CMK (cell line): ENCODE data around the gene ANO10.
"Not testable (repeated sequence)": the region's sequence is repeated elsewhere in the genome, so short reads cannot be mapped to it uniquely, and the experiment has no call there.

ENCODE experiments used
- DNase-seq: peaks from one replicate; pipeline ENCODE4 v3.0.0-alpha.2; 2010; ENCODE audit warnings: low read depth

The ANO10 gene

GRCh38 chr3:43629257-43629656 lies 7.4 kb upstream of the ANO10 start:
- no peak for DNase-seq

GRCh38 chr3:43627360-43627759 lies 5.5 kb upstream of the ANO10 start:
- no peak for DNase-seq

DNA sequence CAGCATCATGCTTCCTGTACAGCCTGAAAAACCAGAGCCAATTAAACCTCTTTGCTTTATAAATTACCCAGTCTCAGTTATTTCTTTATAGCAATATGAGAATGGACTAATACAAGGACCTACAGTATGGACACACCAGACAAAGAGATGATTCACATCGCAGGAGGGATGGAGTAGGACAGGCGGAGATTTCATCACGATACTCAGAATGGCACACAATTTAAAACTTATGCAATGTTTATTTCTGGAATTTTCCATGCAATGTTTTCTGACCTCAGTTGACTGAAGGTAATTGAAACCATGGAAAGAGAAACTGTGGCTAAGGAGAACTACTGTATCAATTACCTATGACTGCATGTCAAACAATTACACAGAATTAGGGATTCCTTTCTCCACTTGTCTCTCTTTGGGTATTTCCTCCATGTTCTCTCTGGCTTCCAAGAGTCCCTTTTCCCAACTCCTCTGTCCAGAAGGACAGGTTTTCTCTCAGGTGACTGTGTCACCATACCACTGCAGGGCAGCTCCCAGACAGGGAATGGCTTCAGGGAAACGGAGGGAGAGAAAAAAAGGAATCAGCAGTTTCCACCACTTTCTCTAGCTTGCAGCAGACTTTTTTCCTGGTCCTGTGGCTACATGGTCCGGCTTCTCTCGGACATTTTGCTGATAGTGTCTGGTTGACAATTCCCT lies 3.0 kb upstream of the ANO10 start:
- no peak for DNase-seq

DNA sequence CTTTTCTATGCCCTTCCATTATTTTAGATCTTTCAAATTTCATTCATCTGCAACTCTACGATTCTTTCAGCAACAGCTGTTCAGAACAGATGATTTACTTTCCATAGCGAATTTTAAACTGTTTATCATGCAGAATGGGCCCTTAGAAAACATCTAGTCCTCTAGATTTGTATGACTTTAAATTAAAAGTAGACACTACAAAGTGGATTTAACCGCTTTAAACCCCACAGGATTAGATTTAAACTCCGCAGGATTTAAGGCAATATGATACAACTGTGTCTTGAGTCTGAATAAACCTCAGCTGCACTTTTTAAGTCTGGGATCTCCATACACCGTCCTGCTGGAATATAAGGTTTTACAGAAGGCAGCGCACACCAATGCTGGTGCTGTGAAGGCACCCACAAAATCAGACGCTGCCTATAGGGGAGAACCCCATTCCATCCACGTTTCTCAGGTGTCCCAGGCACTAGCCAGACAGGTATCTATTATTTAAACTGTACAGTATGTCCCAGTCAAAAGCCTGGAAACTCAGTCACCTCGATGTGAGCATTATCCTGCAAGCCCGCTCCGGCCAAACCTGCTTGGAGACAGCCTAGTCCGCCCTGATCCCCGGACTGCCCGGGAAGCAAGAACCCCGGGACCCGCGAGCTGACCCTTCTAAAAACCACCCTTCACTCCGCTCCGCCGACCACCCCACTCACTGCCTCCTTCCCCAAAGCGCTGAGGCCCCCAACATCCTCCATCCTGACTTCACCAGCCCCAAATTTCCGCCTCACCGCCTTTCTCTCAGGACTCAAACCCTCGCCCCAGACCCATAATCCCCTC lies 768 bp downstream of the ANO10 start:
- DNase-seq = no peak

- no peak for DNase-seq
Measured at GRCh38 chr3:43619588-43619987, 2.2 kb downstream of the ANO10 start.

- no peak for DNase-seq
Measured at GRCh38 chr3:43618142-43618541, 3.7 kb downstream of the ANO10 start.

DNA sequence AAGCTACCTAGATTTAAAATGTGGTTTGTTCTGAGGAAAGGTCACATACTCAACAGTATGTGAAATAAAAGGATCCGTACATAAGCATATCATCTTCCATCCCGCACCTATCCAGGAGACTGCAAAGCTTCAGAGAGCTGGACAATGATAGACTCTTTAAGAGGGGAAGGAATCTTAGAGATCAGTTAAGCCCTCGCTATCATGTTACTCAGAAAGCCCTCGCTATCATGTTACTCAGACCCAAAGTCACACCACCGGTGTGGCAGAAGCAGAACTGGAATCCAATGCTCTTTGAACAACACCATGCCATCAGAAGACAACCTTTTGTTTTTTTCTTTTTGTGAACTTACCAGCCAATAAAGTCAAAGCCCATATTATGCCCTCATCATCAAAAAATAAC lies 5.8 kb downstream of the ANO10 start:
- DNase-seq = no peak

DNA sequence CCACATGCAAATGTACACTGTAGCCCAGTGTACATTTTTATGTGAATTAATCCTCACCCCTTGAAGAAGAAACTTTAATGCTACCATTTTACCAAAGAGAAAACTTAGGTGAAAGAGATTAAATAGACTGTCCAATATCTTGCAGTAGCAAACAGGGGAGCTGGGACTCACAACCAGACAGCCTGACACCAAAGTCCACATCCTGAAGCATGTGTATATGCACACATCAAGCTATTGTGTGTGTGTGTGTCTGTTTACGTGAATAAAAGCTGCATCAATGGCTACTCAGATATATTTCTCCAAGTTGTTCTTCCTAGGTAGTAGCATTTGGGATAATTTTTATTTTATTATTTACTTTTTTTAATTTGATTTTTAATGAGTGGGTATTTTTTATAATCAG lies 6.7 kb downstream of the ANO10 start:
- no peak for DNase-seq

- no peak for DNase-seq
Measured at GRCh38 chr3:43613976-43614375, 7.8 kb downstream of the ANO10 start.

GRCh38 chr3:43612419-43612818 lies 9.4 kb downstream of the ANO10 start:
- DNase-seq = no peak

DNA sequence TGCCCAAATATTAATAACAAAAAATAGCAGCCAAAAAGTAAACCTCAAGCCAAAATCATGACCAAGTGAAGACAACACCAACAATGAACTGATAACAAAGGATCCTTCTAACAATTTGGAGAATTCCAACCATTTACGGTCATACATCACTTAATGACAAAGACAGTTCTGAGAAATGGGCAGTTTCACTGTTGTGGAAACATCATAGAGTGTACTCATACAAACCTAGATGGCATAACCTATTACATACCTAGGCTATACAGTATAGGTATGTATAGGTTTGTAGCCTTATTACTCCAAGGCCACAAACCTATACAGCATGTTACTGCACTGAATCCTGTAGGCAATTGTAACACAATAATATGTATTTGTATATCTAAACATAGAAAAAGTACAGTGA lies 12.4 kb downstream of the ANO10 start:
- no peak for DNase-seq

GRCh38 chr3:43608751-43609150 lies 13.1 kb downstream of the ANO10 start:
- no peak for DNase-seq

GRCh38 chr3:43606284-43606683 lies 15.5 kb downstream of the ANO10 start:
- no peak for DNase-seq

DNA sequence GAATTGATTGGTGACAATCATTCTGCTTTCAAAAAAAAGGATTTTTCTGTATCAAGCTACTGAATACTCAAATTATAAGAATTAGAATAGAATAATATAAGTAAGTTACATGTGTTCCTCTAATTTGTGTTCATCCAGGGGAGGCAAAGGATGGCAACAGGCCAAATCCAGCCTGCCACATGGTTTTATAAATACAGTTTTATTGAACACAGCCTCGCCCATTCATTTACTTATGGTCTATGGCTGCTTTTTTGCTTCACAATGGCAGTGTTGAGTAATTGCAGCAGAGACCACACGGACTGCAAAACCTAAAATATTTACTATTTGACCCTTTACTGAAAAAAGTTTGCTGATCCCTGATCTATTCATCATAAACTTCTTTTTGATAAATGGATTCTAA lies 21.9 kb downstream of the ANO10 start:
- DNase-seq = not testable (repeated sequence)

GRCh38 chr3:43597961-43598360 lies 23.9 kb downstream of the ANO10 start:
- no peak for DNase-seq

- not testable (repeated sequence) for DNase-seq
Measured at GRCh38 chr3:43596178-43596577, 25.6 kb downstream of the ANO10 start.

GRCh38 chr3:43595280-43595679 lies 26.5 kb downstream of the ANO10 start:
- not testable (repeated sequence) for DNase-seq

DNA sequence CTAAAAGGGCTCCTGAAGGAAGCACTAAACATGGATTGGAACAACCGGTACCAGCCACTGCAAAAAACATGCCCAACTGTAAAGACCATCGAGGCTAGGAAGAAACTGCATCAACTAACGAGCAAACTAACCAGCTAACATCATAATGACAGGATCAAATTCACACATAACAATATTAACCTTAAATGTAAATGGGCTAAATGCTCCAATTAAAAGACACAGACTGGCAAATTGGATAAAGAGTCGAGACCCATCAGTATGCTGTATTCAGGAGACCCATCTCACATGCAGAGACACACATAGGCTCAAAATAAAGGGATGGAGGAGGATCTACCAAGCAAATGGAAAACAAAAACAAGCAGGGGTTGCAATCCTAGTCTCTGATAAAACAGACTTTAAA lies 28.2 kb downstream of the ANO10 start:
- not testable (repeated sequence) for DNase-seq

DNA sequence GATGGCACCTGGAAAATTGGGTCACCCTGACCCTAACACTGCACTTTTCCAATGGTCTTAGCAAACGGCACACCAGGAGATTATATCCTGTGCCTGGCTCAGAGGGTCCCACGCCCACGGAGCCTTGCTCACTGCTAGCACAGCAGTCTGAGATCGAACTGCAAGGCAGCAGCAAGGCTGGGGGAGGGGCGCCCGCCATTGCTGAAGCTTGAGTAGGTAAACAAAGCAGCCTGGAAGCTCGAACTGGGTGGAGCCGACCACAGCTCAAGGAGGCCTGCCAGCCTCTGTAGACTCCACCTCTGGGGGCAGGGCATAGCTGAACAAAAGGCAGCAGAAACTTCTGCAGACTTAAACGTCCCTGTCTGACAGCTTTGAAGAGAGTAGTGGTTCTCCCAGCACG lies 29.9 kb downstream of the ANO10 start:
- not testable (repeated sequence) for DNase-seq

- peak; percentile 42 for DNase-seq
Measured at GRCh38 chr3:43587303-43587702, 34.5 kb downstream of the ANO10 start.

DNA sequence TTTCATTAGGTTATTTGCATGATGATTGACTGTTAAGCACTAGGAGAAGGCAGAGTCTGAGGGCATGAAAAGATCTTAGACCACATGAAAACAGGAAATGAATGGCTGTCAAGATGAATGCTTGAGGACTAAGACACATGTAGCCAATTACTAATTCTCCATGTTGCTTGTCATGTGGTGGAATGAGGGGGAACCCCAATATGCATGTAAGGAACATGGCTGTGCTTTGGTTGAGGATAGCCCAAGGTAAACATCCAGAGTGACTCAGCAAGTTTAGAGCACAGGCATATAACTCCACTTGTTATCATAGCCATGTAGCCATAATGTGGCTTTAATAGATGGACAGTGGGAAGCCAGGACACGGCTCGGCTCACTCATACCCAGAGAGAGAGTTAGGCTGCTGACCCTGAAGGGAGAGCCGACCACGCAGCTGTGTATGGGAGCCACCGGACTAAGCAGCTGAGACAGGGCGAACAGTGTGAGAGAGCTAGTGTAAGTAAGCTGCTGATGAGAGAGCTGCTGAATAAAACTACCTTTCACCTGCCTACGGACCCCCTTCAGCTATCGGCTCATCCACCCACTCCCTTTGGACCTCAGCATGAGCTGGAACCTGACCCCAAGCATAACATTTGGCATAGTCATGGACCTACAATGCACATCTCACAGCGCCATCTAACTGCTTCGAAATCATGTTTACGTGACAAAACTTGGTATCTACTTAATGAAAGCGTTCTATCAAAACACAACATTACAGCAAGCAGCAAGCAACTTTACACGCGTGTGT lies 37.6 kb downstream of the ANO10 start:
- DNase-seq = peak; percentile 36

DNA sequence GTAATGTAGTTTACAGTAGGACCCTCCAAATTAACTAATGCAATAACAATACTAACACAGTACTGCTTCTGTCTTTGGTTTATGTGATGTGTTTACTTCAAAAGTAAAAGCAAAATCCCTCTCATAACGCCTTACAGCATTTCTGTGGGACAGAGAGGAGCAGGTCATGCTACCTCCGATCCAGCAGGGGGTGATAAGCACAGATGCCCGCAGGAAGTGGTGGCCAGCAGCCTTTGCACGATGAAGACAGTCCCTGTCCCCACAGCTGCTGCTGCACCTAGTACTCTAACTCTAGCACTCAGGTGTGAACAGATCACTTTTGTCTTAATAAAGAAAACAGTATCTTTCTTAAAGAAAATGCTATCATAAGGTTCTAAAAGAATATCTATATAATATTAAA lies 38.3 kb downstream of the ANO10 start:
- DNase-seq = no peak

DNA sequence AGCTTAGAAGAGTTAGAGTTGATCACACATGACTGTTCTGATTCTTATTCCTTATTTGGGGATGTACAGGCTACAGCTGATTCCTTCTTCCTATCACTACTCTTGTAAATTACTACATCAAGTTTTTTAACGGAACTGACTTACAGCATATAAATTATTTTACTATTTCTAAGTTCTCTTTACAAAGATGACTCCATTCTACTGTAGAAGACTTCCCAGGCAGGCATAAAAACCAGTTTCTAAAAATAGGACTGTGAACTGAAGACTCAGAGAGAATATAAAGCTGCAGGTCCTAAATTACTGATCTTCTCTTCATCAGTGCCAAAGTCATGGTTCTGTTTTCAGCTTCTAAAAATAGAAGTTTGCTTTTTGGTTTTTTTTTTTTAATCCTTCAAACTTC lies 38.9 kb downstream of the ANO10 start:
- DNase-seq = no peak
